Superior temporal gyrus (tissue), 1 donor: Measurements from ENCODE around the gene C6orf15.
"Not testable (repeated sequence)": the region's sequence is repeated elsewhere in the genome, so short reads cannot be mapped to it uniquely, and the experiment has no call there.

Source experiments
- DNase-seq: peaks from one replicate; pipeline ENCODE4 v3.0.0-alpha.2; 2016; ENCODE audit errors: extremely low spot score

The C6orf15 gene

GRCh38 chr6:31068669-31069340 is 43.6 kb downstream of the C6orf15 start:
- peak; percentile 98 for DNase-seq

GRCh38 chr6:31067891-31068668 is 44.3 kb downstream of the C6orf15 start:
- DNase-seq = not testable (repeated sequence)

- DNase-seq = not testable (repeated sequence)
Measured at GRCh38 chr6:31067028-31067427, 45.3 kb downstream of the C6orf15 start.

GRCh38 chr6:31065556-31065955 is 46.8 kb downstream of the C6orf15 start:
- no peak for DNase-seq

- DNase-seq = no peak
Measured at GRCh38 chr6:31063906-31064435, 48.4 kb downstream of the C6orf15 start.
